HEK293 (cell line): ENCODE results near the gene ZNF556.

Experiments
- HOXD13 ChIP-seq: sonication (generic); formaldehyde crosslinking; IDR thresholded peaks from 2 replicates; pipeline ENCODE4 v1.8.0; 2022; ENCODE audit warnings: missing genetic modification reagents, borderline replicate concordance
- ZEB2 ChIP-seq: fragments of 450-650 bp; formaldehyde crosslinking; IDR thresholded peaks from 2 replicates; pipeline ENCODE4 v1.5.1; 2016; ENCODE audit warnings: missing biosample characterization, missing genetic modification characterization
- ZIC2 ChIP-seq: fragments of 450-650 bp; formaldehyde crosslinking; IDR thresholded peaks from 2 replicates; pipeline ENCODE4 v1.5.1; 2016; ENCODE audit warnings: missing biosample characterization, missing genetic modification characterization
- ZNF214 ChIP-seq: fragments of 450-650 bp; formaldehyde crosslinking; IDR thresholded peaks from 2 replicates; pipeline ENCODE4 v1.5.1; 2017; ENCODE audit warnings: missing biosample characterization, mild to moderate bottlenecking, missing genetic modification characterization, borderline replicate concordance
- ZNF37A ChIP-seq: fragments of 450-650 bp; IDR thresholded peaks from 2 replicates; pipeline ENCODE4 v1.5.1; 2018; ENCODE audit warnings: missing biosample characterization, missing genetic modification characterization
- ZNF416 ChIP-seq: fragments of 450-650 bp; formaldehyde crosslinking; IDR thresholded peaks from 2 replicates; pipeline ENCODE4 v1.5.1; 2016; ENCODE audit warnings: missing biosample characterization, missing genetic modification characterization
- ZNF423 ChIP-seq: fragments of 450-650 bp; formaldehyde crosslinking; IDR thresholded peaks from 2 replicates; pipeline ENCODE4 v1.5.1; 2016; ENCODE audit warnings: missing biosample characterization, missing genetic modification characterization
- ZNF549 ChIP-seq: fragments of 450-650 bp; IDR thresholded peaks from 2 replicates; pipeline ENCODE4 v1.5.1; 2018; ENCODE audit warnings: missing biosample characterization, missing genetic modification characterization, mild to moderate bottlenecking, inconsistent platforms, moderate library complexity
- ZNF658 ChIP-seq: fragments of 450-650 bp; formaldehyde crosslinking; IDR thresholded peaks from 2 replicates; pipeline ENCODE4; 2016; ENCODE audit warnings: missing biosample characterization, missing genetic modification characterization
- TF ChIP-seq, protein P1 (sequence below): IDR thresholded peaks from 2 replicates; pipeline ENCODE4 v1.6.1; 2011; ENCODE audit warnings: mild to moderate bottlenecking, low read depth, low read length, borderline replicate concordance
- TF ChIP-seq, protein P2 (sequence below): fragments of 450-650 bp; formaldehyde crosslinking; IDR thresholded peaks from 2 replicates; pipeline ENCODE4 v1.5.1; 2016; ENCODE audit warnings: missing biosample characterization, missing genetic modification characterization, borderline replicate concordance
- TF ChIP-seq, protein P3 (sequence below): fragments of 450-650 bp; formaldehyde crosslinking; IDR thresholded peaks from 2 replicates; pipeline ENCODE4 v1.5.1; 2016; ENCODE audit warnings: missing biosample characterization, missing genetic modification characterization
- TF ChIP-seq, protein P4 (sequence below): fragments of 450-650 bp; IDR thresholded peaks from 2 replicates; pipeline ENCODE4 v1.5.1; 2018; ENCODE audit warnings: missing biosample characterization, mild to moderate bottlenecking, missing genetic modification characterization
- TF ChIP-seq, protein P5 (sequence below): fragments of 450-650 bp; formaldehyde crosslinking; IDR thresholded peaks from 2 replicates; pipeline ENCODE4 v1.5.1; 2017; ENCODE audit warnings: missing biosample characterization, mild to moderate bottlenecking, missing genetic modification characterization, moderate library complexity

Gene ZNF556

DNA sequence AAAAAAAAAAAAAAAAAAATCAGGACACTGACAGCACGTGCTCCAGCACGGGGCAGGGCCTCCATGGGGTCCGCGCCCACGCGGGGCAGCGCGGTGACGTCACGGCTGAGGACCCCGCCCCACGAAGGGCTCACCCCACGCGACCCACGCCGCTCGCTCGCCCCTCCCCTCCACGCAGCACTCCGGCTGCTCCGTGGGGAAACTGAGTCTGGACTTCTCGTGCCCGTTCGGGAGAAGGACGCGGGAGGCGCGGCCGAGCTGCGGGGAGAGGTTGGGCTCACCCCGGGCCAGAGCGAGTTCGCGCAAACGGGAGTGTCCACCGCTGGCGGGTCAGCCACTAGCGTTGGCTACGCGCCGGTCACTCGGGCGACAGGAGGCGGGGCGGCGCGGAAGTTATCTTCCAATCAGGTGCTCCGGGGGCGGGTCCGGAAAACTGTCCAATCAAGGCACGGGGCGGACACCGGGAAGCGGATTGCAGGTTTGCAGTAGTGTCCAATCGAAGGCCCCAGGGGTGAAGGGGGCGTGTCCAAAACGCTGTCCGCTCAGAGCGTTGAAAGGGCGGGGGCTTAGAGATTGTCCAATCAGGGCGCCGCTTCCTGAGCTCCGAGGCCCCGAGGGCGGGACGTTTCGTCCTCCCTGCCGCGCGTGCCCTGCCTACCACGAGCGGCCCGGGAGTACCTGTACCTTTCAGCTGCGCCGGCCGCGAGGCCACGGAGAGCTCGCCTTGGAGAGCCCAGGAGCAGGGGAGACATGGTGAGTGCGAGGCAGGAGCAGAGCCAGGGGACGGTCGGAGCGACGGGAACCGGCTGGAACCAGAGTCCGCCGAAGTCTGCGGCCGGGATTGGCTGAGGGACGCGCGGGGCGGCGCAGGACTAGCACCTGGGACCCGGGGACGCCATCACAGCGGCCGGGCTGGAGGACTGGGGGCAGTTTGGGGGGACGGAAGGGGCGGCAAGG lies 33.4 kb downstream of the ZNF556 start, which contains the start of gene ZNF57 (continued):
- TF ChIP-seq, protein P1, sequence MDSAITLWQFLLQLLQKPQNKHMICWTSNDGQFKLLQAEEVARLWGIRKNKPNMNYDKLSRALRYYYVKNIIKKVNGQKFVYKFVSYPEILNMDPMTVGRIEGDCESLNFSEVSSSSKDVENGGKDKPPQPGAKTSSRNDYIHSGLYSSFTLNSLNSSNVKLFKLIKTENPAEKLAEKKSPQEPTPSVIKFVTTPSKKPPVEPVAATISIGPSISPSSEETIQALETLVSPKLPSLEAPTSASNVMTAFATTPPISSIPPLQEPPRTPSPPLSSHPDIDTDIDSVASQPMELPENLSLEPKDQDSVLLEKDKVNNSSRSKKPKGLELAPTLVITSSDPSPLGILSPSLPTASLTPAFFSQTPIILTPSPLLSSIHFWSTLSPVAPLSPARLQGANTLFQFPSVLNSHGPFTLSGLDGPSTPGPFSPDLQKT: no peak
- TF ChIP-seq ZNF416 (tag by site-specific recombination) (no peak), ZNF423 (tag by site-specific recombination) (no peak), ZNF37A (tag by site-specific recombination) (no peak), ZNF549 (tag by site-specific recombination) (no peak), ZNF658 (tag by site-specific recombination) (no peak), ZIC2 (tag by site-specific recombination) (no peak), ZNF214 (tag by site-specific recombination) (no peak), HOXD13 (no peak), ZEB2 (tag by site-specific recombination) (peak; percentile 10; the same call in 1 of the 2 replicates)
- TF ChIP-seq, protein P2, sequence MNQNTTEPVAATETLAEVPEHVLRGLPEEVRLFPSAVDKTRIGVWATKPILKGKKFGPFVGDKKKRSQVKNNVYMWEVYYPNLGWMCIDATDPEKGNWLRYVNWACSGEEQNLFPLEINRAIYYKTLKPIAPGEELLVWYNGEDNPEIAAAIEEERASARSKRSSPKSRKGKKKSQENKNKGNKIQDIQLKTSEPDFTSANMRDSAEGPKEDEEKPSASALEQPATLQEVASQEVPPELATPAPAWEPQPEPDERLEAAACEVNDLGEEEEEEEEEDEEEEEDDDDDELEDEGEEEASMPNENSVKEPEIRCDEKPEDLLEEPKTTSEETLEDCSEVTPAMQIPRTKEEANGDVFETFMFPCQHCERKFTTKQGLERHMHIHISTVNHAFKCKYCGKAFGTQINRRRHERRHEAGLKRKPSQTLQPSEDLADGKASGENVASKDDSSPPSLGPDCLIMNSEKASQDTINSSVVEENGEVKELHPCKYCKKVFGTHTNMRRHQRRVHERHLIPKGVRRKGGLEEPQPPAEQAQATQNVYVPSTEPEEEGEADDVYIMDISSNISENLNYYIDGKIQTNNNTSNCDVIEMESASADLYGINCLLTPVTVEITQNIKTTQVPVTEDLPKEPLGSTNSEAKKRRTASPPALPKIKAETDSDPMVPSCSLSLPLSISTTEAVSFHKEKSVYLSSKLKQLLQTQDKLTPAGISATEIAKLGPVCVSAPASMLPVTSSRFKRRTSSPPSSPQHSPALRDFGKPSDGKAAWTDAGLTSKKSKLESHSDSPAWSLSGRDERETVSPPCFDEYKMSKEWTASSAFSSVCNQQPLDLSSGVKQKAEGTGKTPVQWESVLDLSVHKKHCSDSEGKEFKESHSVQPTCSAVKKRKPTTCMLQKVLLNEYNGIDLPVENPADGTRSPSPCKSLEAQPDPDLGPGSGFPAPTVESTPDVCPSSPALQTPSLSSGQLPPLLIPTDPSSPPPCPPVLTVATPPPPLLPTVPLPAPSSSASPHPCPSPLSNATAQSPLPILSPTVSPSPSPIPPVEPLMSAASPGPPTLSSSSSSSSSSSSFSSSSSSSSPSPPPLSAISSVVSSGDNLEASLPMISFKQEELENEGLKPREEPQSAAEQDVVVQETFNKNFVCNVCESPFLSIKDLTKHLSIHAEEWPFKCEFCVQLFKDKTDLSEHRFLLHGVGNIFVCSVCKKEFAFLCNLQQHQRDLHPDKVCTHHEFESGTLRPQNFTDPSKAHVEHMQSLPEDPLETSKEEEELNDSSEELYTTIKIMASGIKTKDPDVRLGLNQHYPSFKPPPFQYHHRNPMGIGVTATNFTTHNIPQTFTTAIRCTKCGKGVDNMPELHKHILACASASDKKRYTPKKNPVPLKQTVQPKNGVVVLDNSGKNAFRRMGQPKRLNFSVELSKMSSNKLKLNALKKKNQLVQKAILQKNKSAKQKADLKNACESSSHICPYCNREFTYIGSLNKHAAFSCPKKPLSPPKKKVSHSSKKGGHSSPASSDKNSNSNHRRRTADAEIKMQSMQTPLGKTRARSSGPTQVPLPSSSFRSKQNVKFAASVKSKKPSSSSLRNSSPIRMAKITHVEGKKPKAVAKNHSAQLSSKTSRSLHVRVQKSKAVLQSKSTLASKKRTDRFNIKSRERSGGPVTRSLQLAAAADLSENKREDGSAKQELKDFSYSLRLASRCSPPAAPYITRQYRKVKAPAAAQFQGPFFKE (tag by site-specific recombination): no peak
- TF ChIP-seq, protein P3, sequence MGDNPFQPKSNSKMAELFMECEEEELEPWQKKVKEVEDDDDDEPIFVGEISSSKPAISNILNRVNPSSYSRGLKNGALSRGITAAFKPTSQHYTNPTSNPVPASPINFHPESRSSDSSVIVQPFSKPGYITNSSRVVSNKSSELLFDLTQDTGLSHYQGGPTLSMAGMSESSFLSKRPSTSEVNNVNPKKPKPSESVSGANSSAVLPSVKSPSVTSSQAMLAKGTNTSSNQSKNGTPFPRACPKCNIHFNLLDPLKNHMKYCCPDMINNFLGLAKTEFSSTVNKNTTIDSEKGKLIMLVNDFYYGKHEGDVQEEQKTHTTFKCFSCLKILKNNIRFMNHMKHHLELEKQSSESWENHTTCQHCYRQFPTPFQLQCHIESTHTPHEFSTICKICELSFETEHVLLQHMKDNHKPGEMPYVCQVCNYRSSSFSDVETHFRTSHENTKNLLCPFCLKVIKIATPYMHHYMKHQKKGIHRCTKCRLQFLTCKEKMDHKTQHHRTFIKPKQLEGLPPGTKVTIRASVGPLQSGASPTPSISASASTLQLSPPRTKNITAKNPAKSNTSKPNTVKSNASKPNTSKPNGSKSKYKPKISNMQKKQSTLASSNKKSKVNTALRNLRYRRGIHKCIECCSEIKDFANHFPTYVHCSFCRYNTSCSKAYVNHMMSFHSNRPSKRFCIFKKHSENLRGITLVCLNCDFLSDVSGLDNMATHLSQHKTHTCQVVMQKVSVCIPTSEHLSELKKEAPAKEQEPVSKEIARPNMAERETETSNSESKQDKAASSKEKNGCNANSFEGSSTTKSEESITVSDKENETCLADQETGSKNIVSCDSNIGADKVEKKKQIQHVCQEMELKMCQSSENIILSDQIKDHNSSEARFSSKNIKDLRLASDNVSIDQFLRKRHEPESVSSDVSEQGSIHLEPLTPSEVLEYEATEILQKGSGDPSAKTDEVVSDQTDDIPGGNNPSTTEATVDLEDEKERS (tag by site-specific recombination): no peak
- TF ChIP-seq, protein P4, sequence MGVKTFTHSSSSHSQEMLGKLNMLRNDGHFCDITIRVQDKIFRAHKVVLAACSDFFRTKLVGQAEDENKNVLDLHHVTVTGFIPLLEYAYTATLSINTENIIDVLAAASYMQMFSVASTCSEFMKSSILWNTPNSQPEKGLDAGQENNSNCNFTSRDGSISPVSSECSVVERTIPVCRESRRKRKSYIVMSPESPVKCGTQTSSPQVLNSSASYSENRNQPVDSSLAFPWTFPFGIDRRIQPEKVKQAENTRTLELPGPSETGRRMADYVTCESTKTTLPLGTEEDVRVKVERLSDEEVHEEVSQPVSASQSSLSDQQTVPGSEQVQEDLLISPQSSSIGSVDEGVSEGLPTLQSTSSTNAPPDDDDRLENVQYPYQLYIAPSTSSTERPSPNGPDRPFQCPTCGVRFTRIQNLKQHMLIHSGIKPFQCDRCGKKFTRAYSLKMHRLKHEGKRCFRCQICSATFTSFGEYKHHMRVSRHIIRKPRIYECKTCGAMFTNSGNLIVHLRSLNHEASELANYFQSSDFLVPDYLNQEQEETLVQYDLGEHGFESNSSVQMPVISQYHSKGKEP: no peak
- TF ChIP-seq, protein P5, sequence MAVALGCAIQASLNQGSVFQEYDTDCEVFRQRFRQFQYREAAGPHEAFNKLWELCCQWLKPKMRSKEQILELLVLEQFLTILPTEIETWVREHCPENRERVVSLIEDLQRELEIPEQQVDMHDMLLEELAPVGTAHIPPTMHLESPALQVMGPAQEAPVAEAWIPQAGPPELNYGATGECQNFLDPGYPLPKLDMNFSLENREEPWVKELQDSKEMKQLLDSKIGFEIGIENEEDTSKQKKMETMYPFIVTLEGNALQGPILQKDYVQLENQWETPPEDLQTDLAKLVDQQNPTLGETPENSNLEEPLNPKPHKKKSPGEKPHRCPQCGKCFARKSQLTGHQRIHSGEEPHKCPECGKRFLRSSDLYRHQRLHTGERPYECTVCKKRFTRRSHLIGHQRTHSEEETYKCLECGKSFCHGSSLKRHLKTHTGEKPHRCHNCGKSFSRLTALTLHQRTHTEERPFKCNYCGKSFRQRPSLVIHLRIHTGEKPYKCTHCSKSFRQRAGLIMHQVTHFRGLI: peak; percentile 93
- TF ChIP-seq, all 188 proteins: peak for 38
